HG02642 (cell line): ENCODE results near the gene NPPB.

Experiments used
- ATAC-seq: cut with Tn5 transposase; IDR thresholded peaks from one replicate; pipeline ENCODE4 v1.9.1; 2021; ENCODE audit warnings: mild to moderate bottlenecking; ENCODE audit not compliant: unreplicated experiment, poor library complexity

The NPPB gene

DNA sequence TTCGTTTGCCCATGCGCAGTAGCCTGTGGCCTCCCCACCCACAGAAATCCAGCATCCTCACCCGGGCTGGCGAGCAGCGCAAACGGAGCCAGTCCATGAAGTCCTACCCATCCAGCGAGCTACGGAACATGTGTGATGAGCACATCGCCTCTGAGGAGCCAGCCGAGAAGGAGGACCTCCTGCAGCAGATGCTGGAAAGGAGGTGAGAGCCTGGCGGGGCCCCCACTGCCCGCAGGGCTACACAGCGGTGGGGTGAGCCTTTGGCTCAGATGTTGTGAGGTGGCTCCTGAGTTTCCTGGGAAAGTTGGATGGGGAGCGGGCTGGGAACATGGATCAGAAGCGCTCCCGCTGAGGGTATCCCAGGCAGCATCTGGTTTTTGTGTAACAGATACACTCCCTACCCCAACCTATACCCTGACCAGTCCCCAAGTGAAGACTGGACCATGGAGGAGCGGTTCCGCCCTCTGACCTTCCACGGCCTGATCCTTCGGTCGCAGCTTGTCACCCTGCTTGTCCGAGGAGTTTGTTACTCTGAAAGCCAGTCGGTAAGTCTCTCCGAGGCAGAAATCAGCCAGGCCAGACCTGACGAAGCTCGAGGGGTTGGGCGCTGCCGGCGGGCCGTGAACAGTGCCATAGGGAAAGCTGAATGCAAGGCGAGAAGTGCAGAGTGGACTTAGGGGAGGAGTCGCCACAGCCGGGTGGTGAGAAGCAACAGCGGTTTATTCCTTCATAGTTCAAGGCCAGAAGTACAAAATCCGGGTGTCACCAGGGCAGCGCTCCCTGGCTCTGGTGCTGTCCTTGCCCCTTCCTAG lies 21.6 kb downstream of the NPPB start:
- no peak for ATAC-seq

DNA sequence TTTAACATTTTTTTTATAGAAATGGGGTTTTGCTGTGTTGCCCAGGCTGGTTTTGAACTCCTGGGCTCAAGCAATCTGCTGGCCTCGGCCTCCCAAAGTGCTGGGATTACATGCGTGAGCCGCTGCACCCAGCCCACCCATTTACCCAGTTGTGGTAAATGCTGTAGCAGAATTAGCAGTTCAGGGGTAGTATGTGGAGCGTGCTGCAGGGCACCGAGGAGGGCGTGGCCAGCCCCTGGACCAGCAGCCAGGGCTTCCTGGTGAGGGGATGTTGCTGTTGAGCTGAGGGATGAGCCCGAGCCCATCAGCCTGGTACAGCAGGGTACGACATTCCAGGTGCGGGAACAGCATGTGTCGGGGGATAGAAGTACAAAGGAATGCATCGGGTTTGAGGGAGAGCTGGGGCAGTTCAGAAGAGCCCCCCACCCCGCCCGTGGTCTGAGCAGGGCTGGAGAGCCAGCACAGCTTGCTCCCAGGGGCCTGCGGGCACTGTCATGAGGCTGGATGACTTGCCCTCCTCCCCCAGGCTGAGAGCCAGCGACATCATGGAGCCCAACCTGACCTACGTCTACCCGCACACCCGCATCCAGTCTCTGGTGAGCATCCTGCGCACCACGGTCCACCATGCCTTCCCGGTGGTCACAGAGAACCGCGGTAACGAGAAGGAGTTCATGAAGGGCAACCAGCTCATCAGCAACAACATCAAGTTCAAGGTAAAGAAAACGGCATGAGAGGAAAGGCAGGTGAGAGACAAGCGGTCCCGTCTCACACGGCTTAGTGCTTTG lies 23.1 kb downstream of the NPPB start:
- no peak for ATAC-seq

DNA sequence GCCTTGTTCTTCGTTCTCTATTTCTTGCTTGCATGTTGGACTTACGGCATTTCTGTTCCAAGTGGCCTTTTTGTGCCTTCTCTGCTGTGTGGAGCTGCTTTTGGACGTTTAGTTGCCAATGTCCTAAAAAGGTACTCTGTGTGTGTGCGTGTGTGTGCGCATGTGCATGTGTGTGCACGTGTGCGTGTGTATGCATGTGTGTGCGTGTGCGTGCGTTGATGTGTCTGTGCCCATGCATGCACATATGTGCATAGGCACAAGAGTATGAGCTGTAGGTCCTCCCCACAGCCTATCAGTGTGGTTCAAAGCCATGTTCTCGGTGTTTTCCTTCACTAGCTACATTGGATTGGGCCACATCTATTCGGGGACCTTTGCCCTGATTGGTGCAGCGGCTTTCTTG lies 24.8 kb downstream of the NPPB start:
- no peak for ATAC-seq

DNA sequence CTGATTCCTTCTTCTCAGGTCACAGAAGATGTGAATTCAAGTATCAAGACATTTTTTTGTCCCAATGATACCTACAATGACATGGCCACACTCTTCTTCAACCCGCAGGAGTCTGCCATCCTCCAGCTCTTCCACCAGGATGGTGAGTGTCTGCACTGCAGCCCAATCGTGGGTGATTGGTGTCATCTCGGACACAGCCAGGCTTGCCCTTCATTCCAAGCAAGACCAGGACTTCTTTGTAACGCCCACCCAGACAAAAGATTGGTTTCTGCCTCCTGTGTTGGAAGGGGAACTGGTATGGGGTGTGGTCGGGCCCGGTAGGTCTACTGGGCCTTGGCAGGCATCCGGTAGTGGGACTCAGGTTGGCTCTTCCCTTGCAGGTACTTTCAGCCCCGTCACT lies 25.2 kb downstream of the NPPB start:
- no peak for ATAC-seq

DNA sequence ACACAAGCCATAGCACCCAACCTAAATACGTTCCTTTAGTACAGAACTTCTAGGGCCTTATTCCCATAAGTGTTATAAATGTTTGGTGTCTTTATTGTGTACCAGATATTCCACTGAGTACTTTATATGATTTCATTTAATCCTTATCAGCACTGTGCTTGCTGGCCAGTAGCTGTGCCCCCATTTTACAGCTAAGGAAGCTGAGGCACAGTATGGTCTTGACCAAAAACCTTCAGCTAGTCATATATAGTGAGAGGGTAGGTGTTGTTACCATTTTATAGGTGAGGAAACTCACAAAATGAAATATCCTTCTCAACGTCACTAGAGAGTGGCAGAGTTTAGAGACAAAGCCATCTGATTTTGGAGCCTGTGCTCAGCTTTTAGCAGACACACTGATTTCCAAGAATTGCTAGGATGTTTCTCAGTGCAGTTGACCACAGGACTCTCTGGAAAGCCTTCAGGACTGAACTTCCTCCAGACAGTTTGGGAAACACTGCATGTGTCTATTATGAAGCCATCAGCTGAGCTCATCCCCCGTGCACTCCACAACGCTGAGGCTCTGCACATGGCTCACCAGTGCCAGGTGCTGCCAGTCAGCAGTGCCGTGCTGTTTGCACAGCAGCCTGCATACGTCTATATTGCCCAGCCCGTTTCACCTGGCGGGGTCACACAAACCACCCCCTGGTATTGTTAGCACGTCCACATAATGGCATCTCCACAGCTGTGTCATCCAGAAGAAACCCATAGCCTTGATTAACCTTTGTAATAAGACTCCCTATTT lies 26.6 kb downstream of the NPPB start:
- no peak for ATAC-seq

DNA sequence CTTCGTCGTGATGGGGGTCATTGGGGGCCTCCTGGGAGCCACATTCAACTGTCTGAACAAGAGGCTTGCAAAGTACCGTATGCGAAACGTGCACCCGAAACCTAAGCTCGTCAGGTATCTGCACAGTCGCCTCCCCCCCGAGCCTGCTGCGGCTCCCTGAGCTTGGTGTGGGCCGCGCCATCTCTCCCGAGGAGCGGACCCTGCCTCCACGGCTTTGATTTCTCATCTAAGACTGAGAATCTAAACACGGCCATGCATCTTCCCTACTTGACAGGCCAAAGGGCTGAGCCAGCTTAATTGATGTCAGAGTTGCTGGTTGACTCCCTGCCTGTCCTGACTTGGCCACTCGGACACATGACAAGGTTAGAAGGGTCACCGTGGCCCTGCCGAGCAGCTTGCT lies 30.2 kb downstream of the NPPB start:
- no peak for ATAC-seq

DNA sequence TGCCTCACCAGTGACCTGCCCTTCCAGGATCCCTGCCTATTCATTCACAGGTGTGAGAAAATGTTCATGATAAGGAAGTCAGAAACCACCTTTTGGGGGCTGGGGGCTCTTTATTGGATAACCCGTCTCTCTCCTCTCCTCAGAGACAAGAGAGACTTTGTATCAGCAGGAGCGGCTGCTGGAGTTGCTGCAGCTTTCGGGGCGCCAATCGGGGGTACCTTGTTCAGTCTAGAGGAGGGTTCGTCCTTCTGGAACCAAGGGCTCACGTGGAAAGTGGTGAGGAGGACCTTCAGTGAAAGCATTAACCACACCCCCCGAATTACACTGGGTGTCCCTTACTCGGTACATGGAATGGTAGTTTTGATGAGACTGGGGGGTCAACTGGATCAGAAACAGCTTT lies 31.8 kb downstream of the NPPB start:
- ATAC-seq = no peak

DNA sequence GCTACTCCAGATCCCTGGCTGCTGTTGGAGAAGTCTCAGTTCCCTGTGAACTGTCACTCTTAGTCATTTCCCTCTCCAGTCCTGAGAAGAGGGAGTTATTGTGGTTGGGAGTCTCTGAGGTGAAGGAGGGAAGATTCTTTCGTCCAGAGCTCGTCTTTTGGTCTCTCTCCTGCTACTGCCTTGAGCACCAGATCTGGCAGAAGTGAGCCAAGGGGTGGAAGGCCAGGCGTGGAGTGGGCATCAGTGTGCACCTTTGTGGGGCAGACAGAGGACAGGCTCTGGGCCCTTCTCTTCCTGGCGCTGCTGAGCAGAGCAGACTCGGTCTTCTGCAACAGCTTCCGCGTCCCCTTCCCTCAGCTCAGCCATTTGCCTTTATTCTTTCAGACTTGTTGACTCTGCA lies 33.6 kb downstream of the NPPB start:
- no peak for ATAC-seq

DNA sequence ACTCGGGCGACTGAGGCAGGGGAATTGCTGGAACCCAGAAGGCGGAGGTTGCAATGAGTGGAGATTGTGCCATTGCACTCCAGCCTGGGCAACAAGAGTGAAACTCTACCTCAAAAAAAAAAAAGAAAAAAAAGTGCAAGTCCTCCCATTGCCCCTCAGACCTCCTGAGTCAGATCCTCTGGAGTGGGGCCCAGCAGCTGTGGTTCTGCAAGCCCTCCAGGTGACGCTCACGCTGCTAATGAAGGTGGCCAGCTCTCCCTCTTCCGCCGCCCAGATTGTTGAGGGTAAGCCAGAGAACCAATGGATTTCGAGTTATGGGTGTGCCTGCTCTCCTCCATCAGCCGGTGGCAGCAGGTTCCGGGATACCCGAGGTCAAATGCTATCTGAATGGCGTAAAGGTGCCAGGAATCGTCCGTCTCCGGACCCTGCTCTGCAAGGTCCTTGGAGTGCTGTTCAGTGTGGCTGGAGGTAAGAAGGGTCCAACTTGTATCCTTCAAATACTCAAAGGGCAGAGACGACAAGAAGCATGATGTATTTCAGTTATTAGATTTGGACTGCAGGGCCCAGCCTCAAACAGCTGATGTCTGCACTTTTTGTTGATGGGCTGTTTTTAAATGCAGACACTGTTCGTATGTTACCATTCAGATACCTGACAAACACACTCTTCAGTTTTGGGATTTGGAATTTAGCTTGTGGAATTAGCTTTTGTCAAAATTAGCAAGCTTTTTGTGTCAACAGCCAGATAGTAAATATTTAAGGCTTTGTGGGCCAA lies 35.2 kb downstream of the NPPB start:
- no peak for ATAC-seq

DNA sequence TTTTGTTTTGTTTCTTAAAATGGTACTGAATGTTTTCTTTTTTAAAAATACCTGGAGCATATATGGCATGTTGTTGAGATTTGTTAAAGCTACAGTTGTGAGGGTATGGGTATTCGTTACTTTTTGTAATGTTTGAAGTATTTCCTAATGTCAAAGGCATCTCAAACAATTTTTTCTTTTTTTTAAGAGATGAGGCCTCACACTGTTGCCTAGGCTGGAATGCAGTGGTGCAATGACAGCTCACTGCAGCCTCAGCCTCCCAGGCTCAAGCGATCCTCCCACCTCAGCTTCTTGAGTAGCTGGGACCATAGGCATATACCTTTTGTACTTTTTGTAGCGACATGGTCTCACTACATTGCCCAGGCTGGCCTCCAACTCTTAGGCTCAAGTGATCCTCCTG lies 36.7 kb downstream of the NPPB start:
- no peak for ATAC-seq

DNA sequence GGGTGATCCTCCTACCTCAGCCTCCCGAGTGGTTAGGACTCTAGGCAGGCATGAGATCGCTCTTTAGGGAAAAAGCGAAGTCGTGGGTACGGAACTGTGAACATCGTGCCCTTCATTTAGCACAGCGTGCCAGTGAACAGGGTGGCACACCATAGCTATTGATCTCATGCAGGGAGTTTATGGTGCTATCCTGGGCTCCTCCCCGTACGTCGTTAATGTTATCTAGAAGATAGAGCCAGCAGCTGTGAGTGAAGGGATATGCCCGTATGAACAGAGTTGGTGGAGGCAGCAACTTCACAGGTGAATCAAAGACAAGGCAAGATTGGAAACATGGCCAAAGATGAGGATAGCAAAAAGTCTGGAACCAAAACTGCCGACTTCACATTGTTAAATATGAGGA lies 41.6 kb downstream of the NPPB start:
- no peak for ATAC-seq

DNA sequence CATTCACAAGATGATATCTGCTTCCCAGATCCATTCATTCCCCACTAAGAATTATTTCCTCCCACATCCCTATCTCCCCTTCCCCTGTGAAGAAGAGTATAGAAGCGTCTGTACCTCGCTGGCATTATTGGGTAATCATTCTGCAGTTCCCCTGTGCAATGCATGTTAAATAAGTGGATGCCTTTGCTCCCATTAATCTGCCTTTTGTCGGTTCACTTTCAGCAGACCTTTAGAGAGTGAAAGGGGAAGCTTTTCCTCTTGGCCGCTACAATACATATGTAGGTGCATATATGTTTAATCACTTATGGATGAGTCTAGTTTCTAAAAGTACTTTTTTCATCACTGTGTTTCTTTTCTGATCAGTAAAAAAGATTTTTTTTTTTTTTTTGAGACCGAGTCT lies 45.7 kb downstream of the NPPB start:
- ATAC-seq = no peak
